LNCAP (cell line): ENCODE measurements around the gene PLEKHH1.

Source experiments
- TF ChIP-seq, protein P1 (sequence below): fragments of 450-650 bp; IDR thresholded peaks from 2 replicates; pipeline ENCODE4 v1.5.1; 2017; ENCODE audit warnings: mild to moderate bottlenecking

PLEKHH1 gene

DNA sequence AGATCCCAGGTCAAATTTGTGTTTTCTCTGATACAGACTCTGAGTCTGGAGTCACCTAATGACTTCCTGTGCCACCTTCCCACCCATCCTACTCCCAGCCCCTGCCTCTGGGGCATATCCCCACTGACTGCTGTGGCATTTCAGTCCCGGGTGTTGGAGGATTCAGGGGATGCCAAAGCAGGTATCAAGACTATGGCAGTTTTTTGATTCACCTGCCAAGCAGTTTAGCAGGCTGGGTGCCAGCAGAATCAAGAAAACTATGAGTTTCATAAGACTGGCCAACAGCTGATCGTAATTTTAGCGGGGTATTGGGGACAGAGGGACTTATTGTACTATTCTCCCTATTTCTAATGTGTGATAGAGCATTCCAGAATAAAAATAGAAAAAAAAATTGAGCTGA, 4.6 kb downstream of the PLEKHH1 start:
- TF ChIP-seq, protein P1, sequence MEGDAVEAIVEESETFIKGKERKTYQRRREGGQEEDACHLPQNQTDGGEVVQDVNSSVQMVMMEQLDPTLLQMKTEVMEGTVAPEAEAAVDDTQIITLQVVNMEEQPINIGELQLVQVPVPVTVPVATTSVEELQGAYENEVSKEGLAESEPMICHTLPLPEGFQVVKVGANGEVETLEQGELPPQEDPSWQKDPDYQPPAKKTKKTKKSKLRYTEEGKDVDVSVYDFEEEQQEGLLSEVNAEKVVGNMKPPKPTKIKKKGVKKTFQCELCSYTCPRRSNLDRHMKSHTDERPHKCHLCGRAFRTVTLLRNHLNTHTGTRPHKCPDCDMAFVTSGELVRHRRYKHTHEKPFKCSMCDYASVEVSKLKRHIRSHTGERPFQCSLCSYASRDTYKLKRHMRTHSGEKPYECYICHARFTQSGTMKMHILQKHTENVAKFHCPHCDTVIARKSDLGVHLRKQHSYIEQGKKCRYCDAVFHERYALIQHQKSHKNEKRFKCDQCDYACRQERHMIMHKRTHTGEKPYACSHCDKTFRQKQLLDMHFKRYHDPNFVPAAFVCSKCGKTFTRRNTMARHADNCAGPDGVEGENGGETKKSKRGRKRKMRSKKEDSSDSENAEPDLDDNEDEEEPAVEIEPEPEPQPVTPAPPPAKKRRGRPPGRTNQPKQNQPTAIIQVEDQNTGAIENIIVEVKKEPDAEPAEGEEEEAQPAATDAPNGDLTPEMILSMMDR = no peak

DNA sequence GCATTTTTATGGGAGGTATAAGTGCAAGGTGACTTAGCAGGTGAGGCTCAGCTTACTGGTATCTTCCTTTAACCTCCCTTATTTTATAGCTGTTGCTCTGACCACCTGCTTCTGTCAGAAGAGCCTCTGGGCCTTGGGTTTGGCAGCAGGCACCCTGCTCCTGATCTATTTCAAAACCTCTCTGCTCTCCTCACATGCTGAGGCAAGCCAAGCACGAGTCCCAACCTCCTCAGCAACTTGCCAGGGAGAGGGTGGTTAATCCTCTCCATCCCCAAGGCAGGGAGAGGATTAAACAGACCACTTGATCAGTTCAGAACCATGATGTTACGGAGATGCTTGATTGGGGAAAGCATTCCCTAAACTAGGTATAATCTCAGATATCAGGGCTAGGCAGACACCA, 5.4 kb downstream of the PLEKHH1 start:
- TF ChIP-seq, protein P1 = no peak

DNA sequence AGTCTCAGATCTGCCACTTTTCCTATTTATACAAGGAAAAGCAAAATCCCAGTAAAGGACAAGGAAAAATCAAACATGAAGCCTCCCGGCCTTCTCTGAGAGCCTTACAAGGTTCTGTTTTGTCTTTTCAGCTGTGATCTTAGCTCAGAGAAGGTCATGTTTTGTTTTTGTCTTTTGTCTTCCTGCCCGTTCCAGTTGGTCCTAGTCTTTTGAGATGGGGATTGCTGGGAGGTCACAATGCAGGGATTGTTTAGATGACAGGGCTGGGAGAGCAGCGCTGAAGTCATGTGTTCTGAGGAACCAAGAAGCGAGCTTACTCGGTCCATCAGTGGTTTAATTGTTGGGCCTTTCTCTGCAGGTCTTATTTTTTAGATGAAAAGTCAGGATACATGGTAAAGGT, 6.0 kb downstream of the PLEKHH1 start:
- TF ChIP-seq, protein P1 = no peak

DNA sequence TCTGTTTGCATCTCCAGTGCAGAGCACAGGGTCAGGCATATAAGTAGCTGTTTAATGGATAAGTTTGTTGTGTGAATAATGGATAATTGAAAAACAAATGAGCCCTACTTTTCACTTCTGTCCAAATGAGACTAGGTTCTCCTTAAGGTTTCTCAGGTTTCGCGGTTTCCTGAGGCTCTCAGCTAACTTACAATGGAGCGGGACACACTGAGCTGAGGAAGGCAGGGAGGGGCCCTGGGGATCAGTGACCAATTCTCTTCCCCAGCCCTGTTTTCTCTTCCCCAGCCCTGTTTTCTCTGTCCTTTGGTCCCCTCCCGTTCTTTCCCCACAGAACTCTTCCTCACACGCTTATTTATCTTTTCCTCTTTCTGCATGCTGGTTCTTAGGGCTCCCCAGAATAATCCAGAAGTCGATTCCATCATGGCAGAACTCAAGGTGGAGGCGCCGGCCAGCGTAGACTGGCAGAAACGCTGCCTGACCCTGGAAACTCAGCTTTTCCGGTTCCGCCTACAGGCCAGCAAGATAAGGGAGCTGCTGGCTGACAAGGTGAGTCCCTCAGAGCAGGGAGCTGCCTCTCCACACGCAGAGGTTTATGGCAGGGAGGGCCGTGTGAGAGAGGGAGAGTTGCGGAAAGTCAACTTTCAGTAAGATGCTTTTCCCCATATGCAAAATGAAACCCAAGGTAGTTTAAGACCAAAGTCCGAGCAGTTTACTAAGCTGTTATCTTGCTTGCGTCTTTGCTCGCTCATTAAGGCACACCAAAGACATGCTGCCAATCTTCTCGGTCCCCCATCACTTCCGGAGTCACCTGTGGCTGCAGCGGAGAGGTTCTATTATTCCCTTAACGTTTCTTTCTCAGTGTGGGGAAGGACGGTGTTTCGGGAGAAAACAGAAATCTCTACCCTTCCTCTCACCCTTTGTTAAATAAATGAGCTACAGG, 8.6 kb downstream of the PLEKHH1 start:
- TF ChIP-seq, protein P1 = no peak

DNA sequence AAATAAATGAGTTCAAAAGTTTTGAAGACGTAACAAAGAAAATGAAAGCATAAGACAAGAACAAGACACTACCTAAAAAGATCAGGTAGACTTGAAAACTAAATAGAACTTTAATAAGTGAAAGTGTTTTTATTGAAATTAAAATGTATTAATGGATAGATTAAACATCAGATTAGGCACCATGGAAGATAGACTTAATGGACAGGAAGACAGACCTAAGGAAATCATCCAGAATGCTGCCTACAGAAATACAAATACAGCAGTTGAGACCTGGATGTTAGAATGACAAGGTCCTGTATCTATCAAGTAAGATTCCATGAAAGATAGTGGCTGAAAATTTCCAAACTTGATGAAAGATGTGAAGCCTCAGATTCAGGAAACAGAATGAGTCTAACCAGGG, 11.5 kb downstream of the PLEKHH1 start:
- TF ChIP-seq, protein P1 = no peak

DNA sequence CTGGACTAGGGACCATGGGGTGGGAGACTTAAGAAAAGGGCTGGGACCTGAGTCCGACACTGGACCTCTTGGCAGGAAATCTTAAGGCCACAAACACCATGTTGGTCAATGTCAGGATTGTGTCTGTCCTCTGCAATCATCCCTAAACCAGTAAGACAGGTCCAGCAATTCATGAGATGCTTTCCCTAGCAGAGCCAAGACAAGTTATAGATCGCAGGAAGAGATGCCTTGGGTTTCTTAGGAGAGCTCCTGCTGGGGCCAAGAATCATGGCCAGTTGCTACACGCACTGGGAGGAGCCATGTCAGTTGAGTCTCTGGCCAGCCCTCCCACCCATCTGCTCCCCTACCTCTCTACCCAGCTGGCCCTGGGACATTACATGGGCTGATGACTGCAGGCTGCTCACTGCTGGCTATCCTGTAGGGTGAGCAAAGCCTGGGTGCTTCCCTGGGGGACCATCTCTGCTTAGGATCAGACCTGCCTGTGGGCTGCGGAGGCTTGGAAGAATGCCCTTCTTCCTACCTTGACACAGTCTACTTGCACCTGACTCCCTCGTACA, 14.2 kb downstream of the PLEKHH1 start:
- TF ChIP-seq, protein P1 = no peak

DNA sequence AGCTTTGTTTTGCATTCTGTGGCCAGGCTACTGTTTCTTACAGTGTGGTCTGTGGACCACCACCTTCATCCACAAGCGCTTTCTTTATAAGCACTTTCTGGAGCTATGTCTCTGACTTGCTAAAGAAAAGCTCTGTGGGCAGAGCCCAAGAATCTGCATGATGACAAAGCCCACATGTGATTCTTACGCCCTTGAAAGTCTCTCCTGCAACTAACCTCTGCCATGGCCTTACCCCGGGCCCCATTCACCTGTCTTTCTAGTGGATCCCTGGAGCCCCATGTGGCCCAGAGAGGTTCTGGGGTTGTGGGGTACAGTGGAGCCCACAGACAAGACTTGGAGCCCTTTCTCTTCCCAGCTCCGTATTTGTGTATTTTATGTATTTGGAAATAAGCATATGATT, 16.6 kb downstream of the PLEKHH1 start:
- TF ChIP-seq, protein P1 = no peak
